Coronary artery (tissue), 2 donors: ENCODE measurements around the gene NCKAP1.

Source experiments
- DNase-seq: peaks from one replicate; pipeline ENCODE4 v3.0.0-alpha.2; 2017; ENCODE audit warnings: low spot score
- H3K27ac ChIP-seq, 2 donors: fragments of 200-600 bp; sonication (generic); one replicate each; pipeline ENCODE4 v1.5.1; 2016 to 2019
- H3K4me3 ChIP-seq: fragments of 200-600 bp; sonication (generic); 2 replicates; pipeline ENCODE4 v1.5.1; 2016; ENCODE audit warnings: mild to moderate bottlenecking, moderate library complexity
- CTCF ChIP-seq: fragments of 200-600 bp; sonication (generic); IDR thresholded peaks from one replicate; pipeline ENCODE4 v1.5.1; 2019; ENCODE audit warnings: antibody characterized with exemption

The NCKAP1 gene

DNA sequence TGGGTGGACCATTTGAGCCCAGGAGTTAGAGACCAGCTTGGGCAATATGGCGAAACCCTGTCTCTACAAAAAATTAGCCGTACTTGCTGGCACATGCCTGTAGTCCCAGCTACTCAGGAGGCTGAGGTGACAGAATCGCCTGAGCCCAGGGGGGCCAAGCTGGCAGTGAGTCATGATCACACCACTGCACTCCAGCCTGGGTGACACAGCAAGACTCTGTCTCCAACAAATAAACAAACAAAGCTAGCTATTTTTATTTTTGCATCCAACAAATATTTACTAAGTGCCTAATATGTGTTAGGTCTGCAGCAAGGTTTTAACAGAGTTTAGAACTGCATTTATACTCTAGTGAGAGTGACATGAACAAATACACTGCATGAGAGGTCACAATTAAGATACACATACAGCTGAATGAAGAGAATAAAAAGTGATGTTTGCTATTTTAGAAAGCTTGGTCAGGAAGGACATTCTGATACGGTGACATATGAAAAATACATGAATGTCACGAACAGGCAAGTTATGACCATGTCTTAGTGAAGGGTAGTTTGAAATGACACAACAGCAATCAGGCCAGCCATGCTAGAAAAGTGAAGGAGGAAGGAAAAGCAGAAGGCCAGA, 88.6 kb downstream of the NCKAP1 start:
- no peak for DNase-seq
- H3K4me3 ChIP-seq = no peak overlapping the region
- no peak for TF ChIP-seq CTCF
- no peak overlapping the region for H3K27ac ChIP-seq

GRCh38 chr2:182949052-182949451, 89.2 kb downstream of the NCKAP1 start:
- Histone ChIP-seq H3K27ac (no peak overlapping the region), H3K4me3 (no peak overlapping the region)
- no peak for DNase-seq
- TF ChIP-seq CTCF = no peak

DNA sequence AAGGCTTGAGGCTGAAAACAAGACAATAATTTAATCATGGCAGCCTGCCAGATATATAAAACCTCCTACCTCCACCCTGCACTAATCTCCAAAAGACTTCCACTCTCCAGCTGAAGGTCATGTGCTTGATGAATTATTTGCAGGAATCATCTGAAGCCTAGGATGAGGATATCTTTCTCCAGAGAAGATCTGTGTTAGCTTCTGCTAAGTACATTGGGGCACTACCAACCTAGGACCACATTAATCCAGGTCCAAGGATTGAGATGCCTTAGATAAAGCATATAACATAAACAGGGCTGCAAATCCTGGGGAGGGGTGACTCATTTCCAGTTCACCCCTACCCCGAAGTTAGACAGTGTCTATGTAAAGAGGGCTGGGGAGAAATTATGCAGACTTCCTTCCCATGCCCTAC, 91.3 kb downstream of the NCKAP1 start:
- Histone ChIP-seq H3K27ac (no peak overlapping the region), H3K4me3 (no peak overlapping the region)
- DNase-seq = no peak
- no peak for TF ChIP-seq CTCF

DNA sequence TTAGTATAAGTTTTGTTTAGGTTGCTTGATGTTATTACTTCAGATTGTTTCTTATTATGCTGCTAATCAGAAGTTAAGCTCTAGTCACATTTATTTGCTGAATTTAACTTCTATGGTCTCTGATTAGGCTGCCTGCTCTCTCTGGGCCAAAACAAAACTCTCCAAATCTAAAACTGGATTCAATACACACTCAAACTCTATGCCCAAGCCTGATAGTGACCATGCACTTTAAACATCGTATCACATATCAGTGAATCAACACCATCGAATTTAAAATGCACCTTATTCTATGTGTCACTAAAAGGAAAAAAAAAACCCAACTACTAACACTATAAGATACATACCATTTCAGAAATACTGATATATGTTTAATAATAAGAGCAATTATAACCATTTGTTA, 94.9 kb downstream of the NCKAP1 start:
- DNase-seq = no peak
- no peak for TF ChIP-seq CTCF
- no peak overlapping the region for H3K4me3 ChIP-seq
- H3K27ac ChIP-seq = no peak overlapping the region

GRCh38 chr2:182942756-182943155, 95.5 kb downstream of the NCKAP1 start:
- no peak for TF ChIP-seq CTCF

DNA sequence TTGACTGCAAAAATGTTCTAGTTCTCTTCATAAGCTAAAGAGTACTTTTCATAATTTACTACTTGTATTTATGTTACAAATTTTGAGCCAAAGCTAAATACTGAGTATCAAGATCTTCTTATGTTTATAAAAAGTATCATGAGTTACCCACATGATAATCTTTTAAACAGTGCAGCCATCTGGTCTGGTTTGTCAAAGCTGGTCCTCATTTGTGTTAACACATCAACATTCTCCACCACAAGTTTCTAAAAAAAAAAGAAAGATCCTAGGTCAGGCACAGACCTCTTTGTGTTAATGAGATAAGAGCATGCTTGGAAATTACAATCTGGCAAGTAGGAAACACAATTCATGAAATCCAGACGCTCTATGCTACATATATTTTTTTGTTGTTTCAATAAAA, 96.3 kb downstream of the NCKAP1 start:
- Histone ChIP-seq H3K27ac (no peak overlapping the region), H3K4me3 (no peak overlapping the region)
- no peak for TF ChIP-seq CTCF
- no peak for DNase-seq

More at GRCh38 chr2:182942756-182943155, 95.5 kb downstream of the NCKAP1 start:
- H3K27ac ChIP-seq = no peak overlapping the region
- H3K4me3 ChIP-seq = no peak overlapping the region
- DNase-seq = no peak

DNA sequence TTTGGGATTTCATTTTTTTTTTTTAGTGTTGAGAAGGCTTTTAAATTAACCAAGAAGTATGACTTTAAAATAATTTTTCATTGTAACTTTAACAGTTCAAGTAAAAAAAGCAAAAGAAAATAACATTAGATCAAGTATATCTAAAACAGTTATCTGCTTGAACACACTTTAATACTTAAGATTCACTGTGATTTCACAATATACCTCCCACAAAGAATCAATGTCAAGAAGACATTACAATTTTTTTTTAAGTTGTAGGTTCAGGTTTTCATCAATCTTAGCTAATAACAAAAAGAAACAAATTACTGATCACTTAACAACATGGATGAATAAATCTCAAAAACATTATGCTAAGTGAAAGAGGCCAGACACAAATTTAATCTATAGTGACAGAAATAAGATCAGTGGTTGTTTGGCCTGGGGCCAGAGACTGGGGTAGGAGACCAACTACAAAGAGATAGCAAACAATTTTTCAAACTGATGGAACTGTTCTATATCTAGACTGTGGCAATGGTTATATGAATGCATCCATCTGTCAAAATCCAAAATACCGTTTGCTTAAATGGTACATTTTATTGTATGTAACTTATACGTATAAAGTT, 97.0 kb downstream of the NCKAP1 start:
- TF ChIP-seq CTCF = no peak
- DNase-seq = no peak
- Histone ChIP-seq H3K27ac (no peak overlapping the region), H3K4me3 (no peak overlapping the region)
